GM12872 (cell line): ENCODE results near the gene UMAD1.

Experiments used
- TF ChIP-seq, protein P1 (sequence below): IDR thresholded peaks from 3 replicates; pipeline ENCODE4 v1.5.1; 2011; ENCODE audit warnings: low read depth, mild to moderate bottlenecking, low read length, moderate library complexity; ENCODE audit not compliant: insufficient read depth

Gene UMAD1

DNA sequence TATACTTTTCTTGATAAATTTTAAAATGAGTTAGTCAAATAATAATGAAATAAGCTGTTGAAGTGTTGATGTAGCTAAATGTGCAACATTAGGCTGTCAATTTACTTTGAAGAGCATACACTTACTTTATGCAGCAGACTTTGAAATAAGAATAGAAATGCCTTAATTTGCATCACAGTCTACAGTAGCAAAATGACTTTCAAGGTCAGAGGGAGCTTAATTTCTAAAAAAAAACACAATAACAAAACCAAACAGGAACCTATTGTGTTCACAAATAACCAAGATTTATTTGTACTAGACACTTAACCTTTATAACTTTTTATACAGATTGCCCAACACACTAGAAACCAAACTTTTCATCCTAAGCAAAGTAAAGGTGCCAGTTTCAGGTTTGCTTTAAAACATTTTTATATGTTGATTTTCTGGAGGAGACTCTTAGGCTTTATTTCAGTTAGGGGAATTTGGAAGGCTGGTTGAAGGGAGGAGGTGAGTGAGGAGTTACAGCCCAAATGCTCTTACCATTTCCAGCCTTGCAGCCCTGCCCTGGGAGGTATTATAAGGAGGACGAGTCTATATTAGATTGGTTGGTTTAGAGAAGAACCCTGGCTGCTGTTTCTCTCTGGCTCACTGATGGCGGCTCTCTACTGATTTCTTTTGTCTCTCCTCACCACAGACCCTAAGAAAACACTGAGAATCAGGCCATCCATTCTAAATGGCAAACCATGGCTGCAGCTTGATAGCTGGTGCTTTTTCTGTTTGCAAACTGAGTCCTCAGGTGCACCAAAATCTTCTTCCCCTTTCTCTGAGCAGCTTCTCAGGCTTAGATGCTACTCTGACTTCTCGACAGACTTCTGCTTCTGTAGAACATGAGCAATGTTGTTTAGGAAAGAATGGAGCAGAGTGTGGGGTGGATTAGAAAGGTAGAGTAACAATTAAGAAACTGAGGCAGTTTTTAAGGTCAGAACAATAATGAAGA lies 133.1 kb downstream of the UMAD1 start:
- TF ChIP-seq, protein P1, sequence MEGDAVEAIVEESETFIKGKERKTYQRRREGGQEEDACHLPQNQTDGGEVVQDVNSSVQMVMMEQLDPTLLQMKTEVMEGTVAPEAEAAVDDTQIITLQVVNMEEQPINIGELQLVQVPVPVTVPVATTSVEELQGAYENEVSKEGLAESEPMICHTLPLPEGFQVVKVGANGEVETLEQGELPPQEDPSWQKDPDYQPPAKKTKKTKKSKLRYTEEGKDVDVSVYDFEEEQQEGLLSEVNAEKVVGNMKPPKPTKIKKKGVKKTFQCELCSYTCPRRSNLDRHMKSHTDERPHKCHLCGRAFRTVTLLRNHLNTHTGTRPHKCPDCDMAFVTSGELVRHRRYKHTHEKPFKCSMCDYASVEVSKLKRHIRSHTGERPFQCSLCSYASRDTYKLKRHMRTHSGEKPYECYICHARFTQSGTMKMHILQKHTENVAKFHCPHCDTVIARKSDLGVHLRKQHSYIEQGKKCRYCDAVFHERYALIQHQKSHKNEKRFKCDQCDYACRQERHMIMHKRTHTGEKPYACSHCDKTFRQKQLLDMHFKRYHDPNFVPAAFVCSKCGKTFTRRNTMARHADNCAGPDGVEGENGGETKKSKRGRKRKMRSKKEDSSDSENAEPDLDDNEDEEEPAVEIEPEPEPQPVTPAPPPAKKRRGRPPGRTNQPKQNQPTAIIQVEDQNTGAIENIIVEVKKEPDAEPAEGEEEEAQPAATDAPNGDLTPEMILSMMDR, result no peak

DNA sequence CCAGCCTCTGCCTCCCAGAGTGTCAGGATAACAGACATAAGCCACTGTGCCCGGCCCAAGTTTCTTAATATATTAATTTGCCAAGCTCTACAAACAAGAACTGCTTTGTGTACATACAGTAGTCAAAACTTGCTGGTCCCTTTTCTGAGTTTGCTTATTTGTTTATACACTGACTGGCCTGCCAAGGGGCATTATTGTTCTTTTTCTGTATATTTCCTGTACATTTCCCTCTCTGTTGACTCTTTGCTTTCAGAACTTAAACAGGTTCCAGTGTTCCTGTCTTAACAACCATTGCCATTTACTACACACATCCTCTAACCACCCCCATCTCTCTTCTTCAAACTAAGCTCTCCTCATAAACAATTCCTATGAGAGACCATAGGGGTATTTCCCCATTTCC lies 139.3 kb downstream of the UMAD1 start:
- TF ChIP-seq, protein P1, result no peak

DNA sequence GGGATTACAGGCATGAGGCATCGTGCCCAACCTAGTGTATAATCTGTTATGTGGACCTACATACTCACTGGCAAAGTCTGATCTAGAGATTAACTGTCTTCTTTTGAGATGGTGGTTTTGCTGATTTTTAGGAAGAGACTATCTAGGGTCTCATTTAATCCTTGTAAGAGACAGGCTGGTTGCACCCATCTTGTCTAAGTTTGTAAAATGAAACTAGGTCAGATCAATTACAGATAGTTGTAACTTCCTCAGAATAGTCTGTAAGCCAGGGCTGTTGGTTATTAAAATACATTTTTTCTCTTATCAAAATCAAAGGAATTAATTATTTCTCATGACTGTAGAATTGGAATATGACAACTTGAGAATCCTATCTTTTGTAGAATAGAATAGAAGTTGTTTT lies 142.4 kb downstream of the UMAD1 start:
- TF ChIP-seq, protein P1, result no peak

DNA sequence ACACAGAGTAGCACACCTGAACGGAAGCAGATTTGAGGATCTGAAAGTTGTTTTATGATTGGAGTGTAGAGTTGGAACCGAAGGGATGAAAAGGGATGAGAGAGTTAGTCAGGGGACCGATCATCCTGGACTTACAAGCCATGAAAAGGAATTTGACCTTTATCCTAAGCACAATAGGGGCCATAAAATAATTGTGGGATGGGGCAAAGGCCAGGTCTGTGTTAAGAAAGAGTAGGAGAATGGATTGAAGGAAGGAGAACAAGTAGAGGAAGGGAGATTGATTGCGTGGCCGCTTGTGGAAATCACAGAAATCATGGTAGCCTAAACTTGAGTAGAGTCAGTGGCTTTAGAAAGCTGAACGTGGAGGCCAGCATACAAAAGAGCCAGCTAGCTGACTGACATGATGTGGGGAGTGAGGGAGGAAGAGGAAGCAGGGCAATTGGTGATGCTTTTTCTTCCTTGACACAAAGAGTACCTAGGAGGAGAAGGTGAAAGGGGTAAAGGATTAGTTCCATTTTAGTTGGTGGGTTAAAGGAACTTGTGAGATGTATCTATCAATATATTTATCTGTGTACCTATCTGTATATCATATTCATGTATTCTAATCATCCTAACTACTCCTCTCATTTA lies 144.9 kb downstream of the UMAD1 start:
- TF ChIP-seq, protein P1, result no peak

DNA sequence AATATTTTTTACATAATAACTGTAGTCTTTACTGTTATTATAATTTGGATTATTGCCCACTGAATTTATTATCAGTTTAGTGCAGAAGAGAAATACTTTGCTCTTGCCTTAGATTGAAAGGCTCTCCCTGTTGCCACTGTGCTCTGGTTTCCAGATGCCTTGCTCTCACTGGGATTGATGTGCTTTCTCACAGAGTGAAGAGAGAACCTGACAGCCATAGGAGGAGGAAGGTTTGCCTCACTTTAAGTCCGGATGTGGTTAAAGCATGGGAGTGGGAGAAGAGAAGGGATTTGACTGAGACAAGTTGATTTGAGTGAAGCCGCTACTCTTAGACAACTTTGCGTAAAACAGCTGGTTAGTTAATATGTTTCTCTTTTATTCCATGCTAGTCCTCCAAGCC lies 146.0 kb downstream of the UMAD1 start:
- TF ChIP-seq, protein P1, result no peak

DNA sequence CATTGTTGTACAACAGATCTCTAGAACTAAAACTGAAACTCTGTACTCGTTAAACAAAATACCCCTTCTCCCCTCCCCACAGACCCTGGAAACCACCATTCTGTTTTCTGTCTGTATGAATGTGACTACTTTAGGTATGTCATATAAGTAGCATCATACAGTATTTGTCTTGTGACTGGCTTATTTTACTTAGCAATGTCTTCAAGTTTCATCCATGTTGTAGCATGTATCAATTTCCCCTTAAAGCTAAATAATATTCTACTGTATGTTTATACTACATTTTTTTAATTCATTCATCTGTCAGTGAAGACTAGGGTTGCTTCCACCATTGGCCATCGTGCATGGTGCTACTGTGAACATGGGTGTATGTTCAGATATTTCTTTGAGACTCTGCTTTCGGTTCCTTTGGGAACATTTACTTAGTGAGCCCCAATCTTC lies 149.0 kb downstream of the UMAD1 start:
- TF ChIP-seq, protein P1, result no peak

DNA sequence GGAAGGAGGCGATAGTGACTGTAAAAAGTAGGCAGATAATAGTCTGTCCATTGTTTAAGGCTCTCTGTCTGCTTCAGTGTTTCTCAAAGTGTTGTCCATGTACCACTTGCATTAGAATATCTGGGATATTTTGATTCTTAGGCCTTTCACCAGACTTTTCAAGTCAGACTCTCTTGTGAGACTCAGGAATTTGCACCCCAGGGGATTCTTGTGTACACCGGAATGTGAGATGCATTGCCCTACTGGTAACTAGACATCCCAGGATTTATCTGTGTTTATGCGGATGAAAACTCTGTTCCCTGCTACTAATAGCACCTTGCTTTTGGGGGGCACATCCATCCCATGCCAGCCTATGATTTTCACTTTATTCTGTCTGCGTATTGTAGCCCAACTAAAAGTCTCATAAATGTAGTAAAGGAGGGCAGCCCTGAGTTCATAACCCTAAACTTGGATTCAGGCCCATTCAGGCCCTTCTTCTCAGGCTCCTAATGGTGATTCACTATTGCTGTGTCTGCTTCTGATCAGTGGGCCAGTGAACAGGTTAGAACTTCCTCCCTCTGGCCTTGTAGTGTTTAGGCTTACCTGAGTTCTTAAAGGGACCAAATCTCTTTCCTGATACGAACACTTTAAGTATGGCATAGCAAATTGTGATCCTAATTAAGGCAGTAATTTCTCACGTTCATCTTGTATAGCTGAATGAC lies 149.6 kb downstream of the UMAD1 start:
- TF ChIP-seq, protein P1, result no peak
